A673 (cell line): ENCODE data around the gene ZNF284.

Source experiments
- EZH2 ChIP-seq: fragments of 200-600 bp; sonication (generic); IDR thresholded peaks from 2 replicates; pipeline ENCODE4 v1.6.1; 2017; ENCODE audit warnings: borderline replicate concordance, low read depth, mild to moderate bottlenecking, mixed read lengths, antibody characterized with exemption, low read length; ENCODE audit not compliant: poor library complexity, severe bottlenecking
- TF ChIP-seq, protein P1 (sequence below): fragments of 300-800, 200-600 bp; sonication (generic); conservative IDR thresholded peaks from 2 replicates; pipeline ENCODE4 v1.5.1; 2017; ENCODE audit warnings: low read depth, mild to moderate bottlenecking, antibody characterized with exemption, low read length, moderate library complexity, mixed read lengths

DNA sequence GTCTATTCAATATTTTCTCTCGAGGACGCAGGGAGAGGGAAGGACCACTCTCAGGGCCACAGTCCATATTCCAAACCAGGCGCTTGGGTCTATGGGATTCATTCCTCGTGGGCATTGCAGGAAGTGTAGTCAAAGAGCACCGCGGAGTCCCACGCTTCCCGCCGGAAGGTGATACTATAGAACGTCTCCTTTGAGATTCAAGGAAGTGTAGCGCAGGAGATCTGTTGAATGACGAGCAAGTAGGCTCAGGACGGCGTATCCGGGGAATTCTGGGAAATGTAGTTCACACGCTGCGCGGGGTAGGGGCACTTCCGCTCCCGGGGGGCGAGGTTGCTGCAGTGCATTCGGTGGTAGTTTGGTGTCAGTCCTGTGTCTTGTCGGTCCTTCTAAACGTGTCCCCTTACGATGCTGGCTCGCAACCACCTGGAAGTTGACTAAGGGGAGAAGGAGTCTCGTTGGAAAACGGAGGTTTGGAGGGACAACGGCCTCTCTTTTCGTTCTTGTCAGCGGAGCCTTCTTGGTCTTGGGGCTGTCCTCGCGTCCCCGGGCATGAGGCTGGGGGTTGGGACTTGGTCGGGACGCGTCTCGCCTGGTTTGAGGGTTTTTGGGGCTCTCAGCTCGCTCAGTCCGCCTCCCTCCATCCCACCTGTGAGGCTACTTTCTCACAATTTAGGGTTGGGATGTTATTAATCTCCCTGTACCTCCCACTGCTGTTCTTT is at the start of gene ZNF284:
- TF ChIP-seq, protein P1, sequence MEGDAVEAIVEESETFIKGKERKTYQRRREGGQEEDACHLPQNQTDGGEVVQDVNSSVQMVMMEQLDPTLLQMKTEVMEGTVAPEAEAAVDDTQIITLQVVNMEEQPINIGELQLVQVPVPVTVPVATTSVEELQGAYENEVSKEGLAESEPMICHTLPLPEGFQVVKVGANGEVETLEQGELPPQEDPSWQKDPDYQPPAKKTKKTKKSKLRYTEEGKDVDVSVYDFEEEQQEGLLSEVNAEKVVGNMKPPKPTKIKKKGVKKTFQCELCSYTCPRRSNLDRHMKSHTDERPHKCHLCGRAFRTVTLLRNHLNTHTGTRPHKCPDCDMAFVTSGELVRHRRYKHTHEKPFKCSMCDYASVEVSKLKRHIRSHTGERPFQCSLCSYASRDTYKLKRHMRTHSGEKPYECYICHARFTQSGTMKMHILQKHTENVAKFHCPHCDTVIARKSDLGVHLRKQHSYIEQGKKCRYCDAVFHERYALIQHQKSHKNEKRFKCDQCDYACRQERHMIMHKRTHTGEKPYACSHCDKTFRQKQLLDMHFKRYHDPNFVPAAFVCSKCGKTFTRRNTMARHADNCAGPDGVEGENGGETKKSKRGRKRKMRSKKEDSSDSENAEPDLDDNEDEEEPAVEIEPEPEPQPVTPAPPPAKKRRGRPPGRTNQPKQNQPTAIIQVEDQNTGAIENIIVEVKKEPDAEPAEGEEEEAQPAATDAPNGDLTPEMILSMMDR: no peak
- no peak for TF ChIP-seq EZH2
